DMS79 (cell line): ENCODE measurements around the gene TMEM8B.

ENCODE experiments used
- DNase-seq: peaks from one replicate; lab custom pipeline; 2025; lab: John Stamatoyannopoulos, UW

Gene TMEM8B

GRCh38 chr9:35842020-35842745 is 13.2 kb downstream of the TMEM8B start:
- DNase-seq, result no peak

- no peak for DNase-seq
These were observed 13.8 kb downstream of the TMEM8B start for GRCh38 chr9:35842795-35843194.

GRCh38 chr9:35844628-35845270 is 15.7 kb downstream of the TMEM8B start:
- DNase-seq, result no peak

- DNase-seq, result no peak
These were observed 17.1 kb downstream of the TMEM8B start for GRCh38 chr9:35845824-35846771.

GRCh38 chr9:35847792-35848572 is 19.0 kb downstream of the TMEM8B start:
- no peak for DNase-seq

- DNase-seq, result no peak
These were observed 23.3 kb downstream of the TMEM8B start for GRCh38 chr9:35852267-35852815.

GRCh38 chr9:35852876-35853865 is 24.1 kb downstream of the TMEM8B start:
- no peak for DNase-seq

GRCh38 chr9:35854091-35854762 is 25.2 kb downstream of the TMEM8B start:
- no peak for DNase-seq

- no peak for DNase-seq
These were observed 27.2 kb downstream of the TMEM8B start for GRCh38 chr9:35856206-35856605.

- DNase-seq, result no peak
These were observed 27.9 kb downstream of the TMEM8B start for GRCh38 chr9:35856882-35857281.

GRCh38 chr9:35858458-35858857 is 29.4 kb downstream of the TMEM8B start:
- no peak for DNase-seq

GRCh38 chr9:35859310-35859989 is 30.4 kb downstream of the TMEM8B start:
- no peak for DNase-seq

- no peak for DNase-seq
These were observed 30.9 kb downstream of the TMEM8B start for GRCh38 chr9:35859990-35860339.

GRCh38 chr9:35861161-35861897 is 32.3 kb downstream of the TMEM8B start:
- no peak for DNase-seq

GRCh38 chr9:35862328-35862727 is 33.3 kb downstream of the TMEM8B start:
- no peak for DNase-seq

- DNase-seq, result no peak
These were observed 34.6 kb downstream of the TMEM8B start for GRCh38 chr9:35863583-35863982.

- no peak for DNase-seq
These were observed 35.7 kb downstream of the TMEM8B start for GRCh38 chr9:35864695-35865255.

GRCh38 chr9:35867538-35867937 is 38.5 kb downstream of the TMEM8B start:
- no peak for DNase-seq
